Stimulated activated CD4-positive, alpha-beta T cell treated with anti-CD3 and anti-CD28 coated beads, TNF-alpha, amount 100 ng/mL, for 48 hours (primary cell): Measurements from ENCODE around the gene PHEX.
"Not testable (repeated sequence)": the region's sequence is repeated elsewhere in the genome, so short reads cannot be mapped to it uniquely, and the experiment has no call there.

Experiments used
- DNase-seq, 3 donors: peaks; one replicate each; pipeline ENCODE4 v3.0.0-alpha.2; 2020; ENCODE audit warnings: low read depth in 3 of 3

The PHEX gene

GRCh38 chrX:22246620-22247019, 214.5 kb downstream of the PHEX start:
- DNase-seq: no peak

GRCh38 chrX:22247169-22247568, 215.0 kb downstream of the PHEX start:
- DNase-seq: no peak

GRCh38 chrX:22248401-22248800, 216.3 kb downstream of the PHEX start:
- DNase-seq: no peak

GRCh38 chrX:22249371-22249770, 217.2 kb downstream of the PHEX start:
- DNase-seq: no peak

- DNase-seq: no peak
Measured at GRCh38 chrX:22268706-22269105, 236.6 kb downstream of the PHEX start.

GRCh38 chrX:22272613-22273012, 240.5 kb downstream of the PHEX start, which contains the start of gene CBLL2:
Gene CBLL2, plus strand, starts transcription at chrX:22272913. Its CDS starts 79 bp downstream, at chrX:22272992.
- no peak for DNase-seq

GRCh38 chrX:22273714-22274317, 241.7 kb downstream of the PHEX start:
- no peak for DNase-seq

- DNase-seq: no peak
Measured at GRCh38 chrX:22276781-22277180, 244.7 kb downstream of the PHEX start.

- no peak for DNase-seq
Measured at GRCh38 chrX:22278375-22278774, 246.2 kb downstream of the PHEX start.

- not testable (repeated sequence) for DNase-seq
Measured at GRCh38 chrX:22289209-22289608, 257.1 kb downstream of the PHEX start.

- no peak for DNase-seq
Measured at GRCh38 chrX:22296871-22297270, 264.7 kb downstream of the PHEX start.

GRCh38 chrX:22300130-22300529, 268.0 kb downstream of the PHEX start:
- DNase-seq: no peak
